ENCODE results near the gene PCDHGB3. TPM values are rescaled to one million over a fixed set of nuclear protein-coding genes. Genes with fewer than 3 reads are reported as not detected.
A peak's percentile ranks its signal among the peaks of the same experiment; 100 is the strongest.

The PCDHGB3 gene
- total and polyA plus RNA-seq, 11 donors: 1.7 to 14.9 (median 8.5) TPM

DNA sequence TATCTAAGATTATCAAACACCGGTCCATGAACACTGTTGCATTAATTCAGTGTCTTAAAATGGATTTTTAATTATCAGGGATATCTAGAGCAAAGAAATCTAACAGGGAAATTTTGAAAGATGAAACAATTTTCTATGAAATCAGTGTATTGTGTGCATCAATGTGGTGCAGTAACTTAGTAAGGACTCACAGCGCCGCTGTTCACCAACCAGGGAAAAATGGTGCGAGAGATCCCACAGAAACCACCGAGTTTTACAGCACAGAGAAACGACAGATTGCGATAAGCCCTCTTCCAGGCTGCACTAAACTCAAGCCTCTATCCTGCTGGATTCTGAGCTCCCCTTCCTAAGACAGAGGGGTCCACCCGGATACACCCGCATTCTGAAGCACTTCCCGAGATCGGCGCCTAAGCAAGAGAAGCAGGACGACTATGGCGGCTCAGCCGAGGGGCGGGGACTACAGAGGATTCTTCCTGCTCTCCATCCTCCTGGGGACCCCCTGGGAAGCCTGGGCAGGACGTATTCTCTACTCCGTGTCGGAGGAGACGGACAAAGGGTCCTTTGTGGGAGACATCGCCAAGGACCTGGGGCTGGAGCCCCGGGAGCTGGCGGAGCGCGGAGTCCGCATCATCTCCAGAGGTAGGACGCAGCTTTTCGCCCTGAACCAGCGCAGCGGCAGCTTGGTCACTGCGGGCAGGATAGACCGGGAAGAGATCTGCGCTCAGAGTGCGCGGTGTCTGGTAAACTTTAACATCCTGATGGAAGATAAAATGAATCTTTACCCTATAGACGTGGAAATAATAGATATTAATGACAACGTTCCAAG lies 12.6 kb downstream of the PCDHGB3 start, which contains the start of gene PCDHGA7:
PCDHGA7 (plus strand) TSS at position 274 of the 826 bp plus-strand sequence; CDS start at position 432, 158 bp downstream.
- intact Hi-C loops (cut with DNase I): no loop called here
- peaks cover 0 to 4% (median 0%) of the 10 kb centered on the region in 12 donors for H3K4me1 ChIP-seq
- peaks cover 0 to 23% (median 0%) of the 10 kb centered on the region in 9 donors for H3K27me3 ChIP-seq
- peak in 3 of 4 donors; percentile 26 to 45 (median 27) for ATAC-seq
- no peak for DNase-seq
- no peak within 1 kb of the TSS for H3K27ac ChIP-seq
- H3K36me3 ChIP-seq: peaks cover 0 to 33% (median 0%) of the 10 kb centered on the region in 9 donors
- WGBS, 4 donors: 20 to 39% (median 23%) methylated on average over 37 of the region's 37 CpGs
- peak within 1 kb of the TSS in 9 of 12 donors; percentile 20 to 40 (median 32) for H3K4me3 ChIP-seq
- TF ChIP-seq, protein P1, sequence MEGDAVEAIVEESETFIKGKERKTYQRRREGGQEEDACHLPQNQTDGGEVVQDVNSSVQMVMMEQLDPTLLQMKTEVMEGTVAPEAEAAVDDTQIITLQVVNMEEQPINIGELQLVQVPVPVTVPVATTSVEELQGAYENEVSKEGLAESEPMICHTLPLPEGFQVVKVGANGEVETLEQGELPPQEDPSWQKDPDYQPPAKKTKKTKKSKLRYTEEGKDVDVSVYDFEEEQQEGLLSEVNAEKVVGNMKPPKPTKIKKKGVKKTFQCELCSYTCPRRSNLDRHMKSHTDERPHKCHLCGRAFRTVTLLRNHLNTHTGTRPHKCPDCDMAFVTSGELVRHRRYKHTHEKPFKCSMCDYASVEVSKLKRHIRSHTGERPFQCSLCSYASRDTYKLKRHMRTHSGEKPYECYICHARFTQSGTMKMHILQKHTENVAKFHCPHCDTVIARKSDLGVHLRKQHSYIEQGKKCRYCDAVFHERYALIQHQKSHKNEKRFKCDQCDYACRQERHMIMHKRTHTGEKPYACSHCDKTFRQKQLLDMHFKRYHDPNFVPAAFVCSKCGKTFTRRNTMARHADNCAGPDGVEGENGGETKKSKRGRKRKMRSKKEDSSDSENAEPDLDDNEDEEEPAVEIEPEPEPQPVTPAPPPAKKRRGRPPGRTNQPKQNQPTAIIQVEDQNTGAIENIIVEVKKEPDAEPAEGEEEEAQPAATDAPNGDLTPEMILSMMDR (IDR thresholded peaks at IDR 0.05): peak in 4 of 12 donors; percentile 16 to 31 (median 24)
- no peak for TF ChIP-seq POLR2A (IDR thresholded peaks at IDR 0.05)
- H3K9me3 ChIP-seq: peaks cover 0 to 100% (median 50%) of the 10 kb centered on the region in 12 donors

DNA sequence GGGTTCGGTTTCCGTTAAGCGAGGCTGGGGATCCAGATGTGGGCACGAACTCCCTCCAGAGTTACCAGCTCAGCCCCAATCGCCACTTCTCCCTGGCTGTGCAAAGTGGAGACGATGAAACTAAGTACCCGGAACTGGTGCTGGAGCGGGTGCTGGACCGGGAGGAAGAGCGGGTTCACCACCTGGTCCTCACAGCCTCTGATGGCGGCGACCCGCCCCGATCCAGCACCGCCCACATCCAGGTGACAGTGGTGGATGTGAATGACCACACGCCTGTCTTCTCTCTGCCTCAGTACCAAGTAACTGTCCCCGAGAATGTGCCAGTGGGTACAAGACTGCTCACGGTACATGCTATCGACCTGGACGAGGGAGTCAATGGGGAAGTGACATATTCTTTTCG lies 13.3 kb downstream of the PCDHGB3 start:
- ATAC-seq: no peak
- Histone ChIP-seq H3K36me3 (peaks cover 0 to 28% (median 0%) of the 10 kb centered on the region in 9 donors), H3K4me3 (peak overlapping the region in 4 of 12 donors; percentile 25 to 40 (median 36)), H3K27ac (no peak overlapping the region), H3K27me3 (peaks cover 0 to 23% (median 0%) of the 10 kb centered on the region in 9 donors), H3K4me1 (peaks cover 0 to 4% (median 0%) of the 10 kb centered on the region in 12 donors), H3K9me3 (peaks cover 0 to 96% (median 50%) of the 10 kb centered on the region in 12 donors)
- TF ChIP-seq, protein P1 (IDR thresholded peaks at IDR 0.05): no peak
- TF ChIP-seq POLR2A (IDR thresholded peaks at IDR 0.05): no peak
- 44 to 64% (median 47%) methylated on average over 18 to 21 of the region's 21 CpGs for WGBS, 4 donors
- intact Hi-C loops (cut with DNase I): no loop called here
- DNase-seq: no peak

DNA sequence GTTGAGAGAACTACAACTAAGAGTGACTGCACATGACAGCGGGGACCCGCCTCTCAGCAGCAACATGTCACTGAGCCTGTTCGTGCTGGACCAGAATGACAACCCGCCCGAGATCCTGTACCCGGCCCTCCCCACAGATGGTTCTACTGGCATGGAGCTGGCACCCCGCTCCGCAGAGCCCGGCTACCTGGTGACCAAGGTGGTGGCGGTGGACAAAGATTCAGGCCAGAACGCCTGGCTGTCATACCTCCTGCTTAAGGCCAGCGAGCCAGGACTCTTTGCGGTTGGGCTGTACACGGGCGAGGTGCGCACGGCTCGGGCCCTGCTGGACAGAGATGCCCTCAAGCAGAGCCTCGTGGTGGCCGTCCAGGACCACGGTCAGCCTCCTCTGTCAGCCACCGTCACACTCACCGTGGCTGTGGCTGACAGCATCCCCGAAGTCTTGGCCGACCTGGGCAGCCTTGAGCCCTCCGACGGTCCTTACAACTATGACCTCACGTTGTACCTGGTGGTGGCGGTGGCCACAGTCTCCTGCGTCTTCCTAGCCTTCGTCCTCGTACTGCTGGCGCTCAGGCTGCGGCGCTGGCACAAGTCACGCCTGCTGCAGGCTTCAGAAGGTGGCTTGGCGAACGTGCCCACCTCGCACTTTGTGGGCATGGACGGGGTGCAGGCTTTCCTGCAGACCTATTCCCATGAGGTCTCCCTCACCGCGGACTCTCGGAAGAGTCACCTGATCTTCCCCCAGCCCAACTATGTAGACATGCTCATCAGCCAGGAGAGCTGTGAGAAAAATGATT lies 14.6 kb downstream of the PCDHGB3 start:
- Histone ChIP-seq H3K36me3 (peaks cover 0 to 28% (median 0%) of the 10 kb centered on the region in 9 donors), H3K4me1 (peaks cover 0 to 4% (median 0%) of the 10 kb centered on the region in 12 donors), H3K9me3 (peaks cover 0 to 96% (median 56%) of the 10 kb centered on the region in 12 donors), H3K4me3 (no peak overlapping the region), H3K27me3 (peaks cover 0 to 36% (median 0%) of the 10 kb centered on the region in 9 donors), H3K27ac (no peak overlapping the region)
- no peak for ATAC-seq
- no peak for DNase-seq
- 51 to 69% (median 59%) methylated on average over 14 to 43 of the region's 43 CpGs for WGBS, 4 donors
- TF ChIP-seq POLR2A (IDR thresholded peaks at IDR 0.05): no peak
- TF ChIP-seq, protein P1 (IDR thresholded peaks at IDR 0.05): no peak
- intact Hi-C loops (cut with DNase I): no loop called here
